HG03439 (cell line): ENCODE results near the gene KCNJ2.

Experiments
- ATAC-seq: cut with Tn5 transposase; IDR thresholded peaks from one replicate; pipeline ENCODE4 v1.9.1; 2021; ENCODE audit warnings: mild to moderate bottlenecking, moderate library complexity; ENCODE audit not compliant: unreplicated experiment

Gene KCNJ2

GRCh38 chr17:70202840-70203239 is 33.5 kb downstream of the KCNJ2 start:
- ATAC-seq, result no peak

- ATAC-seq, result no peak
Measured at GRCh38 chr17:70204431-70204830, 35.1 kb downstream of the KCNJ2 start.

GRCh38 chr17:70205401-70205800 is 36.1 kb downstream of the KCNJ2 start:
- no peak for ATAC-seq

DNA sequence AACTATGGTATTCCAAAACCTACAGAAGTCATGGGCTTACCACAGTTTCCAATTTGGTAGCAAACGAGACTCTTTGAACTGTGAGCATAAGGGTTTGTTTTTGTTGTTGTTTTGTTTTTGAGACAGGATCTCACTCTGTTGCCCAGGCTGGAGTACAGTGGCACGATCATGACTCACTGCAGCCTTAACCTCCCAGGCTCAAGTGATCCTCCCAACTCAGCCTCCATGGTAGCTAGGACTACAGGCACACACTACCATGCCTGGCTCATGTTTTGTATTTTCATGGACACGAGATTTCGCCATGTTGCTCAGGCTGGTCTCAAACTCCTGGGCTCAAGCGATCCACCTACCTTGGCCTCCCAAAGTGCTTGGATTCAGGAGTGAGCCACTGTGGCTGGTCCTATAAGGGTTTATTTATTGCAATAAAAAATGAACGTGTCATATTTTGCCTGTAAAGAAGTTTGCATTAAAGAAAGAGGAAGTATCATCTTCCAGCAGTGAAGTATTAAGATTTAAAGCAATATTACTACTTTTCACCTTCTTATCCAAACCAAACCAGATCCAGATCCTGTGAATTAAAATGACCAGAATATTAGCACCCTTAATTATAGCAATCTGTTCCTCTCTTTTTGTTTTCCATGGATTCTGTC is 37.2 kb downstream of the KCNJ2 start:
- no peak for ATAC-seq

- no peak for ATAC-seq
Measured at GRCh38 chr17:70207184-70207583, 37.9 kb downstream of the KCNJ2 start.

GRCh38 chr17:70208080-70208794 is 38.9 kb downstream of the KCNJ2 start:
- no peak for ATAC-seq

GRCh38 chr17:70208825-70209555 is 39.7 kb downstream of the KCNJ2 start:
- no peak for ATAC-seq

GRCh38 chr17:70215656-70216055 is 46.3 kb downstream of the KCNJ2 start:
- no peak for ATAC-seq

DNA sequence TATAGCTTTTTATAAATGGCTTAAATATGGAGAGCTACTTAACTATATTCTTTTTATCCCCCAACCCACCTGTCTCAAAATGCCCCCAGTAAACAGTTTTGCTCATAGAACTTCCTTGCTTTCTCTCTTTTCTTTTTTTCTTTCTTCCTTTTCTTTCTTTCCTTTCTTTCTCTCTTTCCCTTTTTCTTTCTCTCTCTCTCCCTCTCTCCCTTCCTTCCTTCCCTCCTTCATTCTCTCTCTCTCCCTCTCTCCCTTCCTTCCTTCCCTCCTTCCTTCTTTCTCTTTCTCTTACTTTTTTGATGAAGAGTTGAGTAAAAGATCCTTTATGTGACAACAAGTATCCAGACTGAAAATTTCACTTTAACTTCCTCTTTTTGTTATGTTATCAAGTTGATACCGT is 48.2 kb downstream of the KCNJ2 start:
- ATAC-seq, result no peak

DNA sequence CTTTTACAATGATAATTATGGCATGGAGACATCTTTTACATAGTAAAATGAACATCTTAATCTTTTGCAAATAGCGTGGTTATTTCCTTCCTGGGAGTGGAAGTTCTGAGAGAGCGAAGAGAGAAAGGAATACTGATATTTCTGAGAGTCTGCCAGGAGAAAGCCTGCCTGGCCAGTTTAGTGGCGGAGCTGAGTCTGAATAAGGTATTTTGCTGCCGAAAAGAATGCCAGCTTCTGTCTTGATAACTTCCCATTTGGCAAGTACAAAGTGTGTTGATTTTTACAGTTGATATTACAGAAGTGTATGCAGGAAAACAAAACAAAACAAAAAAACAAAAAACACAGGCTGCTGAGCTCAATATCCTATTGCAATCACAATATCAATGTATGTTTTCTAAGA is 55.9 kb downstream of the KCNJ2 start:
- ATAC-seq, result no peak
